GM21825 (cell line): ENCODE data around the gene MCTP1.

ENCODE experiments used
- ATAC-seq: cut with Tn5 transposase; IDR thresholded peaks from one replicate; pipeline ENCODE4 v1.9.1; 2021; ENCODE audit warnings: mild to moderate bottlenecking, moderate library complexity; ENCODE audit not compliant: unreplicated experiment

Gene MCTP1

GRCh38 chr5:95078868-95079267 is 206.0 kb downstream of the MCTP1 start:
- ATAC-seq: no peak

- ATAC-seq: no peak
Measured at GRCh38 chr5:95076395-95077185, 208.3 kb downstream of the MCTP1 start.

GRCh38 chr5:95075111-95075510 is 209.8 kb downstream of the MCTP1 start:
- no peak for ATAC-seq

GRCh38 chr5:95072281-95072680 is 212.6 kb downstream of the MCTP1 start:
- ATAC-seq: no peak

GRCh38 chr5:95070866-95071265 is 214.0 kb downstream of the MCTP1 start:
- ATAC-seq: no peak

GRCh38 chr5:95070453-95070852 is 214.4 kb downstream of the MCTP1 start:
- ATAC-seq: no peak

- no peak for ATAC-seq
Measured at GRCh38 chr5:95069948-95070347, 214.9 kb downstream of the MCTP1 start.

GRCh38 chr5:95069021-95069420 is 215.9 kb downstream of the MCTP1 start:
- no peak for ATAC-seq

- ATAC-seq: peak; percentile 53
Measured at GRCh38 chr5:95068289-95068910, 216.5 kb downstream of the MCTP1 start.

GRCh38 chr5:95066048-95066447 is 218.8 kb downstream of the MCTP1 start:
- no peak for ATAC-seq

GRCh38 chr5:95063492-95063891 is 221.4 kb downstream of the MCTP1 start:
- no peak for ATAC-seq

GRCh38 chr5:95060098-95060497 is 224.8 kb downstream of the MCTP1 start:
- no peak for ATAC-seq

- no peak for ATAC-seq
Measured at GRCh38 chr5:95059636-95060035, 225.3 kb downstream of the MCTP1 start.

- no peak for ATAC-seq
Measured at GRCh38 chr5:95057615-95058014, 227.3 kb downstream of the MCTP1 start.

GRCh38 chr5:95053253-95053652 is 231.6 kb downstream of the MCTP1 start:
- ATAC-seq: no peak

GRCh38 chr5:95050708-95051107 is 234.2 kb downstream of the MCTP1 start:
- no peak for ATAC-seq

- ATAC-seq: no peak
Measured at GRCh38 chr5:95048628-95049027, 236.3 kb downstream of the MCTP1 start.

GRCh38 chr5:95045181-95045965 is 239.5 kb downstream of the MCTP1 start:
- no peak for ATAC-seq

GRCh38 chr5:95044096-95044495 is 240.8 kb downstream of the MCTP1 start:
- no peak for ATAC-seq

- no peak for ATAC-seq
Measured at GRCh38 chr5:95043648-95044047, 241.2 kb downstream of the MCTP1 start.

GRCh38 chr5:95043234-95043633 is 241.7 kb downstream of the MCTP1 start:
- no peak for ATAC-seq

GRCh38 chr5:95042037-95042436 is 242.9 kb downstream of the MCTP1 start:
- ATAC-seq: no peak
